OCI-M1 (cell line): ENCODE data around the gene PDS5A.
"Not testable (repeated sequence)": the region's sequence is repeated elsewhere in the genome, so short reads cannot be mapped to it uniquely, and the experiment has no call there.

Experiments used
- DNase-seq: peaks from one replicate; lab custom pipeline; 2025; lab: John Stamatoyannopoulos, UW

The PDS5A gene

GRCh38 chr4:39905656-39906055, 72.1 kb downstream of the PDS5A start:
- no peak for DNase-seq

GRCh38 chr4:39905019-39905418, 72.7 kb downstream of the PDS5A start:
- not testable (repeated sequence) for DNase-seq

- no peak for DNase-seq
These were observed 76.7 kb downstream of the PDS5A start for GRCh38 chr4:39900966-39901365.

GRCh38 chr4:39899291-39899690, 78.4 kb downstream of the PDS5A start:
- DNase-seq: no peak

DNA sequence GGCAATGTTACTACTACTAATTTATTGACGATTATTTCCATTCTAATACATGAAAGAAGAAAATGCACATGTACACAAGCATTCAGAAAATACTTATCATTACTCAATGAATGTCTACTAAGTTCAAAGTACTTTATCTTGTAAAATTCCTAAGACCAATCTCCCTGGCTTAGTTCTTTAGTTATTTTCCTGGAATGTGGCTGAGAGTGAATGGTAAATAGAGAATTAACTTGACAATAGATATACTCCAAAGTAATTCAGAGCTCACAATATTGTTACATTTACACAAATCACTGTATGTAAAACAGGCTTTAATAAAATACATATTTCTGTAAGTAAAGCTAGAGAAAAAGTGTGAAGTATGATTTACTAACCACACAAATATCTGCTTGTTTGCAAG, 79.7 kb downstream of the PDS5A start:
- no peak for DNase-seq

DNA sequence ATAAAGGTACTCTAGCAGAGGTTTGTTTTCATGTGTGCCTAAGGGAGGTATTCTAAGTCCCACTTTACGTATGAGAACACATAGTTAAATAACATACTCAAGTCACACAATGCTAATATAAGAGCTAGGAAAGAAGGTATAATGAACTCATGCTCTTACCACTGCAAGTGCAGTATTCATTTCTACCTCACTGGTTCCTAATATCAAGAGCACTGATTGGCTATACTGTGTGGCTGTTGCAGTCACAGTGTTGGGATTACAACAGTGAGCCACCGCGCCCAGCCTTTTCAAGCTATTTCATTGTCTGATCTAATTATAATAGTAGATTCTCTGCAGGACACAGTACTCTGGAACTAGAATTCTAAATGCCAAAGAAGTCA, 84.0 kb downstream of the PDS5A start:
- DNase-seq: no peak

DNA sequence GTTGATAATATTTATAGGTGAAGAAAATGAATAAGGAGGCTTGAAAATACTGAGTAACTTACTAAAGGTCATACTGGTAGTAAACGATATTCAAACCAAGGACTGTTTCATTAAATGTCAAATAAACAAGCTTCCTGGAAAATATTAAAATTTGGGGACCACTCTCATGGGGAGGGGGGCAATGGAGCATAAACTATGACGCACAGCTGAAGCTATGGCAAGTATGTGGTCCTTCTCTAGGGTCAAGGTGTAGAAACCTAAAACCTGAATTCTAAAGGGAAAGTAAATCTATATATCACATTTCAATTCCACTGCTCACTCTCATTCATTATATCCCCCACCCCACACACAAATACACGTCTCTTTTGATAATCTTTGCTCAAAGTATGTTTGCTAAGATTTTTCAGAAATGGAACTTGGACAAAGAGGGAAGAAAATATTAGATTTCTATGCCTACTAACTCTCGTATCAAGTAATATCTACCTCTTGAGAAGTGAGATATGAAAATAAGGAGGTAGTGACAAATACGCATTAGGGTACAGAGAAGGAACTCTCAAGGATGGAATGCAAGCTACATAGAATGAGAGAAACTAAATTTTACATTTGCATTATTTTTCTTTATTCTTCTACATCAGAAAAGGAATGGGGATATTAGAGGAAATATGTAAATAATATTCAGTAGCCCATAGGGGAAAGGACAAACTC, 84.6 kb downstream of the PDS5A start:
- no peak for DNase-seq

DNA sequence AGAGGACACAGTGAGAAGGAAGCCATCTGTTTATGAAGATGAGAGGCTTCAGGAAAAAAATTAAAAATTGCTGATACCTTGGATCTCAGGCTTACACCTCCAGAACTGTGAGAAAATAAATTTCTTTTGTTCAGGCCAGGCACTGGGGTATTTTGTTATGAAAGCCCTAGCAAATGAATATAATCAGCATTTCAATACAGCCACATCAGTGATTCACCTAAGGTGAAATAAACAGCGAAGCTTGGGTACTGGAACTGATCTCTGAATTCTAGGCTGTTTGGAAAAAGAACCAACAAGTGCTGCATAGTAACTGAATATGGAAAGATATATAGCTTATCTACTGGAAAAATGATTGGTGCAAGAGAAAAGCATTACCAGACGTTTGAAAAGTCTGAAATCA, 88.5 kb downstream of the PDS5A start:
- no peak for DNase-seq

DNA sequence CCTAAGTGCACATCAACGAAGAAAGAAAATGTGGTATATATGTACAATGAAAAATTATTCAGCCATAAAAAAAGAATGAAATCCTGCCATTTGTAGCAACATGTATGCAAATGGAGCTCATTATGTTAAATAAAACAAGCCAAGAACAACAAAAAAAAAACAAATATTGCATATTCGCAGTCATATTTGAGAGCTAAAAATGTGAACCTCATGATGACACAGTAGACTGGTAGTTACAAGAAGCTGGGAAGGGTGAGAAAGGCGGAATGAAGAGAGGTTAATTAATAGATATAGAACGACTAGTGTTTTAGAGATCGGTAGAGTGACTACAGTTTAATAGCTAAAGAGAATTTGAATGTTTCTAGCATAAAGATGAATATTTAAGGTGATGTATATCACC, 89.2 kb downstream of the PDS5A start:
- DNase-seq: no peak

GRCh38 chr4:39883646-39884045, 94.1 kb downstream of the PDS5A start:
- no peak for DNase-seq

DNA sequence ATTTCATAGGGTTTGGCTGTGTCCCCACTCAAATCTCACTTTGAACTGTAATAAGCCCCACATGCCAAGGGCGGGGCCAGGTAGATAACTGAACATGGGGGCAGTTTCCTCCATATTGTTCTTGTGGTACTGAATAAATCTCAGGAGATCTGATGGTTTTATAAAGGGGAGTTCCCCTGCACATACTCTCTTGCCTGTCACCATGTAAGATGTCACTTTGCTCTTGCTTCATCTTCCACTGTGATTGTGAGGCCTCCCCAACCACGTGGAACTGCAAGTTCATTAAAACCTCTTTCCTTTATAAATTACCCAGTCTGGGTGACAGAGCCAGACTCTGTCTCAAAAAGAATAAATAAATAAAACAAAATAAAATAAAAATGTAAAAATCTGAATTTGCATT, 95.9 kb downstream of the PDS5A start:
- no peak for DNase-seq

- no peak for DNase-seq
These were observed 99.7 kb downstream of the PDS5A start for GRCh38 chr4:39877971-39878370.

- DNase-seq: peak; percentile 30
These were observed 103.9 kb downstream of the PDS5A start for GRCh38 chr4:39873823-39874222.

- DNase-seq: no peak
These were observed 112.4 kb downstream of the PDS5A start for GRCh38 chr4:39865280-39865679.

- DNase-seq: no peak
These were observed 113.3 kb downstream of the PDS5A start for GRCh38 chr4:39864391-39864790.

- DNase-seq: no peak
These were observed 116.9 kb downstream of the PDS5A start for GRCh38 chr4:39860804-39861203.

DNA sequence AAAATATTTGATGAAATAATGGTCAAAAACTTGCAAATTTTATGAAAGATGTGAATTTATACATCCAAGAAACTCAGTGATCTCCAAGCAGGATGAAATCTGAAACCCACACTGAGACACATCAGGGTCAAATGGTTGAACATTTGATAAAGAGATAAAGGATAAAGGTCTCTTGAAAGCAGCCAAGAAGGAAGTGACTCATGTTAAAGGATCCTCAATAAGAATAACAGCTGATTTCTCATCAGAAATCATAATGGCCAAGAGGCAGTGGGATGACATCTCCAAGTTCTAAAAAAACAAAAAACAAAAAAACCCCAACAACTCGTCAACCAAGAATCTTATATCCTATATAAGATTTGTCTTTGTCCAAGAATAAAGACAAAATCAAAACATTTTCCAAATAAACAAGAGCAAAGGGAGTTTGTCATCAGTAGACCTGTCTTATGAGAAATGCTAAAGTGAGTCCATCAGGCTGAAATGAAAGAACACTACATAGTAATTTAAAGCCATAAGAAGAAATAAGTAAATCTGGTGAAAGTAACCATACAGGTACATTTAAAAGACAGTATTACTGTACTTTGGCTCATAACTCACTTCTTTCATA, 121.7 kb downstream of the PDS5A start:
- DNase-seq: peak; percentile 26

DNA sequence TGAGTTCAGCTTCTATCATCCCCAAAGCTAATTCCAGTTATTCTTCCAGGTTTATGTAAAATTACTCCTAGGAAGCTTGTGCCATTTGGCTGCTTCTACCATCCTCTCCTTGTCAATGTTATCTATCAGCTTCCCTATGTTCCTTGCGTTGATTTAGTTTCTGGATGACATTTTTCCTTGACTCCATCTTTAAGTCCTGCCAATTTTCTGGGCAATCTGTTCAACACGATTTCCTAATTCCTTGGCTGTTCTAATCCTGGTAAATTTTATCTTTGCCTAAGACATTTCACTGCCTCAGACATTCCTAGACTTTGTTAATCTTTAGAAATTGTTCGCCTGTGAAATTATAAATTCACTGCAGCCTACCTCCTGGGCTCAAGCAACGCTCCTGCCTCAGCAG, 125.1 kb downstream of the PDS5A start:
- no peak for DNase-seq

- DNase-seq: no peak
These were observed 127.0 kb downstream of the PDS5A start for GRCh38 chr4:39850727-39851126.

DNA sequence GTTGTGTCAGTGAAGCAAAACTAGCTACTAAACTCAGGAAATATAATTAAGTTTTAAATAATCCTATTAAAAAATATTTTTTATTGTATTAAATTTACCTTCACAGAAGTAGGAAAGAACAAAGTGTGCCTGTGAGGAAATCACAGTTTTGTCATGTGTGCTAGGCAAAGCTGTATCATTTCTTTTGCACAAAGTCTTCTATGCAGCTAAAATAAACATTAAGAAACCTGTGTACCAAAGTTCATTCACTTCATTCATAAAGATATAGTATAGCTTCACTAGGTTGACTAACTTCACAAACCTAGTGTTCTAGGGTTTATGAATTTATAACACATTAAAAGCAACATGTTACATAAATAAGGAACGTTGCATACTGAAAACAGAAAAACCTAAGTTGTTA, 131.0 kb downstream of the PDS5A start:
- DNase-seq: no peak

DNA sequence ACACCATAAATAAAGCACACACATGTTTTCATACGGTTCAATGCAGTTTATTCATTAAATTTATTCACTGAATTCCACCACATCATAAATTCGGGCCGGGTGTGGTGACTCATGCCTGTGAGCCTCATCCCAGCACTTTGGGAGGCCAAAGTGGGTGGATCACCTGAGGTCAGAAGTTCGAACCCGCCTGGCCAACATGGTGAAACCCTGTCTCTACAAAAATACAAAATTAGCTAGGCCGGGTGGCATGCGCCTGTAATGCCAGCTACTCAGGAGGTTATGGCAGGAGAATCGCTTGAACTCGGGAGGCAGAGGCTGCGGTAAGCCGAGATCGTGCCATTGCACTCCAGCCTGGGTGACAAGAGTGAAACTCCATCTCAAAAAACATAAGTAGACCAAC, 131.6 kb downstream of the PDS5A start:
- no peak for DNase-seq

- DNase-seq: no peak
These were observed 135.8 kb downstream of the PDS5A start for GRCh38 chr4:39841894-39842293.

DNA sequence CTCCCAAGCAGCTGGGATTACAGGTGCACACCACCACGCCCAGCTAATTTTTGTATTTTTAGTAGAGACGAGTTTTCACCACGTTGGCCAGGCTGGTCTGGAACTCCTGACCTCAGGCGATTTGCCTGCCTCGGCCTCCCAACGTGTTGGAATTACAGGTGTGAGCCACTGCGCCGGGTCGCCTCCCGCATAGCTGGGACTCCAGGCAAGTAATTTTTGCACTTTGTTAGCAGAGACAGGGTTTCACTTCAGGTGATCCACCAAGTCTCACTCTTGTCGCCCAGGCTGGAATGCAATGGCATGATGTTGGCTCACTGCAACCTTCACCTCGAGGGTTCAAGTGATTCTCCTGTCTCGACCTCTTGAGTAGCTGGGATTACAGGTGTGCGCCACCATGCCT, 137.2 kb downstream of the PDS5A start:
- DNase-seq: not testable (repeated sequence)

- no peak for DNase-seq
These were observed 137.7 kb downstream of the PDS5A start for GRCh38 chr4:39840027-39840426.
